HUDEP-2 (cell line): ENCODE measurements around the gene RGL2.

Source experiments
- DNase-seq, 76 experiments: peaks; one replicate each; lab custom pipeline; 2025; ENCODE audit not compliant: unreplicated experiment in 76 of 76; lab: John Stamatoyannopoulos, UW

RGL2 gene

DNA sequence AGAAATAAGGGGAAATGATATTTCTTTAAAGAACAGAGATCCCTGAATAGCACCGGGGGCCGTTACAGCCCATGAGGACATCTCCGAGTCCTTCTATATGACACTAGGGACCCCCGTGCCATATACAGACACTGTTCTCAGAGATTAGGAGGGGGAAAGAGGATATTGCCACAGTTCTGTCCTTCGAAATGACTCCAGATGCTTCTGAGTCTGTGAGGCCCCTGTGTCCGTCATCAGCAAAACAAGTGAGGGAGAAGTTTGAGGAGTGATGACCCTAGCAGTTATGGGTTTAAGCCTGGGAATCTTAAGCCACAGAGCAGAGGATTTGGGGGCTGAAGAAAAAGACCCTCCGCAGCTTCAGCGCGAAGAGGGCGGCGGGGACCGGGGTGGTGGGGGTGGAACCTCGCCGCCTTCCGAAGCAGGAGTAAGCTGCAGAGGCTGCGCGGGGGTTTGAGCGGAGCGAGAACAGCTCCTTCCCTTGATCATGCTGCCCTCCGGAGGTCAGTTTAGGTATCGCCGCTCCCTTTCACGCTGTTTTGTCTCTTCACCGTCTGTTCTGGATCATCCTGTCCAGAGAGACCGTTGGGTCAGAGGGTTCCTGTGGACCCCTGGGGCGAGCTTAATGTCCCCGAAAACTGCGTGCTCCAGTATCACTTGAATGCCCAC, 50.6 kb downstream of the RGL2 start:
- peak in 74 of 76 experiments; percentile 14 to 94 (median 83) for DNase-seq

DNA sequence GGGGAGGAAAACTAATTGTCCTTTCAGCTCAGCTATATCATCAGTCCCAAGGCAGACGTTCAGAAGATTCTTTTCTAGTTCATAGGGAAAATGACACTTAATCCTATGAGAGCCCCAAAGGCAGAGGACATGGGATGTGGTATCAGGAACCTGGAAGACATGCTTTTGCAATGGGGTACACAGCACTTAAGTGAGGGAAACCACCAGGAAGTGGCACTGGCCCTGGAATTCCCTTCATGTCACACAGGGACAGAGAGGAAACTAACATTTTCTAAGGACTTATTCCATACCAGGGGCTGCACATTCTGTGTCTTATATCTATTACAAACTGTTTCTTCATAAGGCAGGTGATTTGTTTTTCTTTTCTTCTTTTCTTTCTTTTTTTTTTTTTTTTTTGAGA, 55.3 kb downstream of the RGL2 start:
- no peak for DNase-seq

DNA sequence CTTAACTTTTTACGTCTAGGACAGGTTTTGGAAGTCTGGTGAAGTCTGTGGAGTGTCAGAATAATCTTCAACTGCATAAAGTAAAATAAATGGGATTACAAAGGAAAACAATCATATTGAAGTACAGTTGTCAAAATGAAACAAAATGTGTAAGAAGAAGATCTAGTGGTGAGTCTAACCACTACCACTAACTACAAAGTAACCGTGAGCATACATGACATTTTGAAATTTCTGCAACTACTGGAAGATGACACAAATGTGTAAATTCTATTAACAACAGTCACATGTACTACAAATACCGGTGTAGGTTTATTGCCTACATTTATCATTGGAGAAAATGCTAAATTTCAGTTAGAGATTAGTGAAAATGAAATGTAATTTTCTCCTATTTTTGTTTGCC, 56.8 kb downstream of the RGL2 start:
- DNase-seq: no peak
